HG02798 (cell line): ENCODE measurements around the gene OR14A16.

Source experiments
- ATAC-seq: cut with Tn5 transposase; IDR thresholded peaks from one replicate; pipeline ENCODE4 v1.9.1; 2021; ENCODE audit warnings: mild to moderate bottlenecking; ENCODE audit not compliant: unreplicated experiment, poor library complexity

Gene OR14A16

GRCh38 chr1:247797518-247797917 lies 26.4 kb downstream of the OR14A16 start:
- ATAC-seq = no peak

- ATAC-seq = no peak
Observed at GRCh38 chr1:247769603-247770002, 54.3 kb downstream of the OR14A16 start.
